Gastroesophageal sphincter (tissue), 4 donors: ENCODE measurements around the gene MOG. TPM values are rescaled to one million over a fixed set of nuclear protein-coding genes. Genes with fewer than 3 reads are reported as not detected.

Experiments
- ATAC-seq: fragments of 150-250 bp; one replicate; pipeline ENCODE4 v1.9.1; 2016; ENCODE audit warnings: mild to moderate bottlenecking, moderate library complexity
- H3K27ac ChIP-seq, 4 donors: fragments of 200-600 bp; sonication (generic) in 3 of 4; 1 replicate in 3 of 4; 2 replicates in 1 of 4; pipeline ENCODE4 v1.5.1; 2016 to 2019
- H3K27me3 ChIP-seq: fragments of 200-600 bp; sonication (generic); one replicate; pipeline ENCODE4 v1.5.1; 2019
- H3K36me3 ChIP-seq, 2 donors: fragments of 200-600 bp; sonication (generic); one replicate each; pipeline ENCODE4 v1.5.1; 2019; ENCODE audit warnings: control low read depth in 1 of 2
- H3K4me1 ChIP-seq, 3 donors: fragments of 200-600 bp; sonication (generic); 1 replicate in 2 of 3; 2 replicates in 1 of 3; pipeline ENCODE4 v1.5.1; 2016 to 2019; ENCODE audit warnings: control low read depth in 2 of 3
- H3K4me3 ChIP-seq, 2 donors: fragments of 200-600 bp; sonication (generic); one replicate each; pipeline ENCODE4 v1.5.1; 2019; ENCODE audit warnings: mild to moderate bottlenecking in 1 of 2, moderate library complexity in 1 of 2
- H3K9me3 ChIP-seq, 3 donors: fragments of 200-600 bp; sonication (generic); one replicate each; pipeline ENCODE4 v1.5.1; 2017 to 2019; ENCODE audit warnings: control low read depth in 2 of 3
- EP300 ChIP-seq: sonication (generic); formaldehyde crosslinking; IDR thresholded peaks from one replicate; pipeline ENCODE4 v1.6.1; 2017; ENCODE audit warnings: antibody characterized with exemption, mild to moderate bottlenecking
- POLR2A ChIP-seq, 2 donors: fragments of 450-650 bp; IDR thresholded peaks; one replicate each; pipeline ENCODE4 v1.6.1; 2017; ENCODE audit warnings: antibody characterized with exemption in 2 of 2, mild to moderate bottlenecking in 2 of 2, moderate library complexity in 1 of 2
- POLR2AphosphoS5 ChIP-seq: sonication (generic); formaldehyde crosslinking; IDR thresholded peaks from one replicate; pipeline ENCODE4 v1.6.1; 2017; ENCODE audit warnings: antibody characterized with exemption
- WGBS, 2 donors: methylation state at CpG; one replicate each; pipeline ENCODE4 v1.1.5; 2018; ENCODE audit warnings: low coverage in 1 of 2; 5-methylcytosine and 5-hydroxymethylcytosine counted together
- small RNA-seq, 4 donors: library from RNA; depleted of rRNA; stranded (forward); fragments of <200 nt; gene quantifications; one replicate each; pipeline ENCODE3, GENCODE V24; 2016
- total RNA-seq, 4 donors: library from RNA; depleted of rRNA; stranded (reverse); fragments of >200 nt; gene quantifications; one replicate each; pipeline ENCODE4 v1.1.0, GENCODE V29; 2016
- TF ChIP-seq, protein P1 (sequence below), 4 experiments: fragments of 200-600 bp in 2 of 4; fragments of 450-650 bp in 2 of 4; sonication (generic) in 1 of 4; IDR thresholded peaks; one replicate each; pipeline ENCODE4 v1.5.1; 2017 to 2019; ENCODE audit warnings: antibody characterized with exemption in 4 of 4, mild to moderate bottlenecking in 2 of 4, moderate library complexity in 2 of 4

Gene MOG
- total RNA-seq, 4 donors from 2014 or later: not detected

DNA sequence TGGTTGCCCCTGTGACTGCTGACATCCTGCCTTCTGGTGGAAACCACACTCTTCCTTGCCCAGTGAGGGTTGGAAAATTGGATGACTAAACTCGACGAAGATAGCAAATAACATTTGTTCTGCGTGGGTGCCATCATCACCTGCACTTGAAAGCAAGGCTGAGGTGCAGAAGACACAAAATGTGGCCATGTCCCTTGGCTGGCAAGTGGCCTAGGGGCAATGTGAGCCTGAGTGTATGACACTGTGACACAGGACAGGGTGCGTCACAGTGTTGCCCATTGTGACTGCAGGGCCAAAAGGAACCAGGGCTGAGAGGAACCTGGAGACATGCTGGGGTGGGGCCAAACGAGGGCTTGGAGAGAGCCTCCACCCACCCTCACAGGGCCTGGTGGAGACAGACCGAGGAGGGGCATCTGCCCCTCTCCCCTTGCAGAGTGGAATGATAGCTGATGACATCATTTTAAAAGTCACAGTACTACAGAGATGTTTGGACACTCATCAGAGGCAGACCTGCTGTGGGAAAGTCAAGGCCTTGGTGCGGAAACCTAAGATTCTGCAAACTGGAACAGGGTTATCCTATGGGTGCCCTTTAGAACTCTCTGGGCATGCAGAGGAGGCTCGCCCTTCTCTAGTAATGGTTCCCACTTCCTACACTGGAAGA is 53.5 kb downstream of the MOG start:
- TF ChIP-seq, protein P1, sequence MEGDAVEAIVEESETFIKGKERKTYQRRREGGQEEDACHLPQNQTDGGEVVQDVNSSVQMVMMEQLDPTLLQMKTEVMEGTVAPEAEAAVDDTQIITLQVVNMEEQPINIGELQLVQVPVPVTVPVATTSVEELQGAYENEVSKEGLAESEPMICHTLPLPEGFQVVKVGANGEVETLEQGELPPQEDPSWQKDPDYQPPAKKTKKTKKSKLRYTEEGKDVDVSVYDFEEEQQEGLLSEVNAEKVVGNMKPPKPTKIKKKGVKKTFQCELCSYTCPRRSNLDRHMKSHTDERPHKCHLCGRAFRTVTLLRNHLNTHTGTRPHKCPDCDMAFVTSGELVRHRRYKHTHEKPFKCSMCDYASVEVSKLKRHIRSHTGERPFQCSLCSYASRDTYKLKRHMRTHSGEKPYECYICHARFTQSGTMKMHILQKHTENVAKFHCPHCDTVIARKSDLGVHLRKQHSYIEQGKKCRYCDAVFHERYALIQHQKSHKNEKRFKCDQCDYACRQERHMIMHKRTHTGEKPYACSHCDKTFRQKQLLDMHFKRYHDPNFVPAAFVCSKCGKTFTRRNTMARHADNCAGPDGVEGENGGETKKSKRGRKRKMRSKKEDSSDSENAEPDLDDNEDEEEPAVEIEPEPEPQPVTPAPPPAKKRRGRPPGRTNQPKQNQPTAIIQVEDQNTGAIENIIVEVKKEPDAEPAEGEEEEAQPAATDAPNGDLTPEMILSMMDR (IDR thresholded peaks at IDR 0.05): no peak
- TF ChIP-seq POLR2A (IDR thresholded peaks at IDR 0.05) (no peak), POLR2AphosphoS5 (no peak), EP300 (no peak)
- H3K36me3 ChIP-seq: no peaks in the 10 kb centered on the region
- H3K4me1 ChIP-seq: no peaks in the 10 kb centered on the region
- no peak overlapping the region for H3K27ac ChIP-seq
- WGBS, 2 donors: 72 to 88% methylated on average over 5 to 8 of the region's 8 CpGs
- ATAC-seq: no peak
- peaks cover 37% of the 10 kb centered on the region for H3K27me3 ChIP-seq
- no peak overlapping the region for H3K4me3 ChIP-seq
- H3K9me3 ChIP-seq: no peaks in the 10 kb centered on the region

DNA sequence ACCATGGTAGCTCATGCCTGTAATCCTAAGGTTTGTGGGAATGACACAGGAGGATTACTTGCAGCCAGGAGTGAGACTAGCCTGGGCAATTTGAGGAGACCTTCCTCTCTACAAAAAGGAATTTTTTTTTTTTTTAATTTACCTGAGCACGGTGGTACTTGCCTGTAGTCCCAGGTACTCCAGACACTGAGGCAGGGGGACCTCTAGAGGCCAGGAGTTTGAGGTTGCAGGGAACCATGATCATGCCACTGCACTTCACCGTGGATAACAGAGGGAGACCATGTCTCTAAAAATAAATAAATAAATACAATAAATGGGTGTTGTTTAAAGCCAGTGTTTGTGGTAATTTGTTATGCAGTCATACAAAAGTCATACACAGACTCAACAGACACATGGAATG is 64.0 kb downstream of the MOG start:
- no peak for TF ChIP-seq EP300
- TF ChIP-seq, protein P1 (IDR thresholded peaks at IDR 0.05): no peak
- no peak for TF ChIP-seq POLR2AphosphoS5
- no peak for TF ChIP-seq POLR2A (IDR thresholded peaks at IDR 0.05)
- Histone ChIP-seq H3K9me3 (no peaks in the 10 kb centered on the region), H3K27ac (no peak overlapping the region), H3K4me1 (peaks cover 0 to 21% (median 0%) of the 10 kb centered on the region in 3 donors), H3K4me3 (no peak overlapping the region), H3K27me3 (no peaks in the 10 kb centered on the region), H3K36me3 (peaks cover 0 to 11% of the 10 kb centered on the region in 2 donors)
- no peak for ATAC-seq
- 25 to 33% methylated on average over 1 to 2 of the region's 2 CpGs for WGBS, 2 donors

Small RNA genes lying within 50 kb of the gene (small RNA-seq; reads per million reads assigned to genes)
- gene SUMO2P1: 0 reads per million in 4 donors

Other genes starting within 250 kb of the MOG start
- gene OR12D1, start 242.2 kb upstream of the MOG start, total RNA-seq: not detected
- gene OR10C1, start 217.8 kb upstream of the MOG start, total RNA-seq: not detected
- not detected for gene OR11A1, start 200.0 kb upstream of the MOG start, total RNA-seq
- gene OR2H1, start 199.9 kb upstream of the MOG start, total RNA-seq: not detected
- gene MAS1L, start 169.1 kb upstream of the MOG start, total RNA-seq: not detected
- gene UBD, start 97.4 kb upstream of the MOG start, total RNA-seq: under 1 TPM in 3 of 4 donors, not detected in 1; 0.31 to 0.47 (median 0.40) TPM
- not detected for gene OR2H2, start 72.0 kb upstream of the MOG start, total RNA-seq
- 10 to 100 TPM; 17.8 to 90.1 (median 44.8) TPM for gene GABBR1, start 23.9 kb upstream of the MOG start, total RNA-seq
- 1 to 10 TPM in 2 of 4 donors, not detected in 2; 4.7 to 6.2 TPM for gene ZFP57, start 24.1 kb downstream of the MOG start, total RNA-seq
- 10 to 100 TPM; 39.2 to 73.0 (median 46.4) TPM for gene HLA-F, start 66.3 kb downstream of the MOG start, total RNA-seq
- gene HLA-G, start 170.7 kb downstream of the MOG start, total RNA-seq: not detected